Measurements from ENCODE around the gene AGTR1.

Gene AGTR1

GRCh38 chr3:148707601-148708380 lies 10.1 kb downstream of the AGTR1 start:
- TF ChIP-seq CTCF (IDR thresholded peaks at IDR 0.05; ENCODE audit: low read length, missing control alignments) = no peak
- DNase-seq (ENCODE audit: low read depth) = peak; percentile 17

GRCh38 chr3:148708409-148708808 lies 10.7 kb downstream of the AGTR1 start:
- DNase-seq (ENCODE audit: low read depth) = no peak
- no peak for TF ChIP-seq CTCF (IDR thresholded peaks at IDR 0.05; ENCODE audit: low read length, missing control alignments)
- no peak overlapping the region for H3K4me3 ChIP-seq (replicated peaks; ENCODE audit: low read depth, low read length)

More at GRCh38 chr3:148707601-148708380, 10.1 kb downstream of the AGTR1 start:
- no peak overlapping the region for H3K4me3 ChIP-seq (replicated peaks; ENCODE audit: low read depth, low read length)

- no peak for DNase-seq (ENCODE audit: low read depth)
- no peak for TF ChIP-seq CTCF (IDR thresholded peaks at IDR 0.05; ENCODE audit: low read length, missing control alignments)
- H3K4me3 ChIP-seq (replicated peaks; ENCODE audit: low read depth, low read length) = no peak overlapping the region
Observed at GRCh38 chr3:148709560-148710253, 12.0 kb downstream of the AGTR1 start.

GRCh38 chr3:148710665-148711064 lies 13.0 kb downstream of the AGTR1 start:
- TF ChIP-seq CTCF (IDR thresholded peaks at IDR 0.05; ENCODE audit: low read length, missing control alignments) = no peak
- DNase-seq (ENCODE audit: low read depth) = no peak
- H3K4me3 ChIP-seq (replicated peaks; ENCODE audit: low read depth, low read length) = no peak overlapping the region

GRCh38 chr3:148711981-148712666 lies 14.4 kb downstream of the AGTR1 start:
- no peak for TF ChIP-seq CTCF (IDR thresholded peaks at IDR 0.05; ENCODE audit: low read length, missing control alignments)
- DNase-seq (ENCODE audit: low read depth) = peak; percentile 3
- no peak overlapping the region for H3K4me3 ChIP-seq (replicated peaks; ENCODE audit: low read depth, low read length)

GRCh38 chr3:148714521-148714920 lies 16.8 kb downstream of the AGTR1 start:
- H3K4me3 ChIP-seq (replicated peaks; ENCODE audit: low read depth, low read length) = no peak overlapping the region
- no peak for DNase-seq (ENCODE audit: low read depth)
- TF ChIP-seq CTCF (IDR thresholded peaks at IDR 0.05; ENCODE audit: low read length, missing control alignments) = no peak
